AG09309 (cell line): ENCODE data around the gene LRP1B.
"Not testable (repeated sequence)": the region's sequence is repeated elsewhere in the genome, so short reads cannot be mapped to it uniquely, and the experiment has no call there.

Source experiments
- DNase-seq: peaks from one replicate; pipeline ENCODE4 v3.0.0-alpha.2; 2010; ENCODE audit warnings: low read depth
- H3K4me3 ChIP-seq: 2 replicates; pipeline ENCODE4 v1.5.1; 2011; ENCODE audit warnings: mild to moderate bottlenecking, low read depth, low read length, moderate library complexity; ENCODE audit not compliant: control insufficient read depth
- CTCF ChIP-seq: IDR thresholded peaks from 2 replicates; pipeline ENCODE4 v1.5.1; 2011; ENCODE audit warnings: mild to moderate bottlenecking, low read depth, low read length, inconsistent platforms; ENCODE audit not compliant: insufficient read depth, control insufficient read depth; ENCODE audit errors: missing control alignments

The LRP1B gene

DNA sequence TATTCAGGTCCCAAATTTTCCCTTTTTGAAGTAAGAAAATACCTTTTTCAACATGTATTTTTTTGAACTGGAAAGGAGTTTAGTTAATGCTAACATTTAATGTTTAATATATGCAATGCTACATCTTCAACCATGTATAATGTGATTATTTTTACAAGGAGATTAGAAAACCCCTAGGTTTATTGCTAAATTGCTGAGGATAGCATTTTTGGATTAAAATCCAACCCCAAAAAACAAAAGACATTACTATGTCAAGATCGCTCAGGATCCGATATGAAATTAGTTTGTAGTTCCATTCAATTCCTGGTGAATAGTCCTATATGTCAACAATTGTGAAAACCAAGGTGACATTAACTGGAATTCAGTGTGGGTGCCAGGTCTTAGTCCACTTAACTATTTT is 35.2 kb downstream of the LRP1B start:
- no peak overlapping the region for H3K4me3 ChIP-seq
- no peak for DNase-seq
- no peak for TF ChIP-seq CTCF

- TF ChIP-seq CTCF, result no peak
- no peak overlapping the region for H3K4me3 ChIP-seq
- no peak for DNase-seq
Measured at GRCh38 chr2:142094233-142094632, 36.6 kb downstream of the LRP1B start.

- TF ChIP-seq CTCF, result no peak
- no peak for DNase-seq
- H3K4me3 ChIP-seq, result no peak overlapping the region
Measured at GRCh38 chr2:142088058-142088568, 42.7 kb downstream of the LRP1B start.

DNA sequence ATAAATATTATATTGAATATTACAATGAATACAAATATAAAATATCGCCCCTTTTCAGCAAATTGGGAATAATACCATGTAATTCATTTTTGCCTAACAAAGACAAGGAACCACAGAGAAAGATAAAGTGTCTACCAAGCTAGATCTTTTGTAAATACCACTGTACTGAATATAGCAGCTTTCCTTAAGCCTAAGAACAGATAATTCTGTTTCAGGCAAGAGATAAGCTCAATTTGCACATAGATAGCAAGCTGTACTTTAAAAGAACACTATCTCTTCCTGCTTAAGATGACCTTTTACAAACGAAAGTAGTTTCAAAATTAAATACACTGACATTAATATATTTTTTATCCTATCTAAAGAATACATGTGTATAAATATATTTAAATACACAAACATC is 43.2 kb downstream of the LRP1B start:
- H3K4me3 ChIP-seq, DNase-seq: not testable (repeated sequence)

- no peak for DNase-seq
- H3K4me3 ChIP-seq, result no peak overlapping the region
- no peak for TF ChIP-seq CTCF
Measured at GRCh38 chr2:142082368-142082767, 48.4 kb downstream of the LRP1B start.

GRCh38 chr2:142076317-142076716 is 54.5 kb downstream of the LRP1B start:
- DNase-seq, result no peak
- no peak for TF ChIP-seq CTCF
- H3K4me3 ChIP-seq, result no peak overlapping the region

- H3K4me3 ChIP-seq, result no peak overlapping the region
- no peak for DNase-seq
- TF ChIP-seq CTCF, result no peak
Measured at GRCh38 chr2:142075826-142076225, 55.0 kb downstream of the LRP1B start.
